A549 (cell line): ENCODE measurements around the gene SPACA6.

Source experiments
- BCL3 ChIP-seq: fragments of >200 bp; sonication (Bioruptor Twin); formaldehyde crosslinking; IDR thresholded peaks from 3 replicates; pipeline ENCODE4 v1.6.1; 2016
- BHLHE40 ChIP-seq: IDR thresholded peaks from 2 replicates; pipeline ENCODE4 v1.6.1; 2012; ENCODE audit warnings: low read depth, low read length, inconsistent platforms
- CTCF ChIP-seq: fragments of >200 bp; sonication (Bioruptor Twin); formaldehyde crosslinking; IDR thresholded peaks from 3 replicates; pipeline ENCODE4 v1.5.1; 2016
- HDAC2 ChIP-seq: fragments of 200-600 bp; sonication (generic); IDR thresholded peaks from 2 replicates; pipeline ENCODE4 v1.6.1; 2016
- HMGXB4 ChIP-seq: fragments of 250-450 bp; sonication (Bioruptor Pico); IDR thresholded peaks from 2 replicates; pipeline ENCODE4 v1.5.0; 2021; ENCODE audit warnings: mild to moderate bottlenecking, moderate library complexity, borderline replicate concordance
- MAX ChIP-seq: IDR thresholded peaks from 2 replicates; pipeline ENCODE4 v1.6.1; 2012
- ZFP36 ChIP-seq: fragments of 450-650 bp; IDR thresholded peaks from 2 replicates; pipeline ENCODE4 v1.6.1; 2014; ENCODE audit warnings: borderline replicate concordance; ENCODE audit not compliant: partially characterized antibody

DNA sequence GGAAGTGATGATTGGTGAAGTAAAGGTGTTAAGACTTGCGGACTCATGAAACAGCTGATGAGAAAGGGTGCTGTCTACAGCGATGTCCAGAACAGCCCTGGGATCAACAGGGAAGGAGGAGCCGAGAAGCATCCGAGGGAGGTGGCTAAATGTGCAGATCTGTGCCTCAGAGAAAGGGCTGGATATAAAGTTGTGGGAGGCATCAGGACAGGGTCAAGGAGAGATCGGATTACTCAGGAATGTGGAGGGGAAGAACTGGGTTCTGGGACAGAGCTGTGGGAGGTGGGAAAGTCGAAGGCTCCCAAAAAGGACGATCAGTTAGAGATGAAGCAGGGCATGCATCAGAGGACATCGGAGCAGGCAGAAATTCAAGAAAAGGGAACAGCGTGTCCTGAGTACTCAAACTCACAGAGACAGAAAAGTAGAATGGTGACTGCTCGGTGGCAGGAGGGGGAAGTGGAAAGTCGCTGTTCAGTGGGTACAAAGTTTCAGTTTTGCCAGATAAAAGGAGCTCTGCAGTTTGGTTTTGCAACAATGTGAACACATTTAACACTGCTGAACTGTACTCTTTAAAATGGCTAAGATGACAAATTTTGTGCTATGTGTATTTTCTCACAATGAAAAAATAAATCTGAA, 48.4 kb upstream of the SPACA6 start:
- TF ChIP-seq CTCF, result no peak
- TF ChIP-seq BCL3, result no peak
- no peak for TF ChIP-seq ZFP36
- no peak for TF ChIP-seq HMGXB4 (CRISPR knock-in tag)
- TF ChIP-seq BHLHE40, result no peak
- no peak for TF ChIP-seq MAX
- TF ChIP-seq HDAC2, result no peak
